Raji (cell line): ENCODE measurements around the gene HCN4.

Source experiments
- POLR2A ChIP-seq: IDR thresholded peaks from 2 replicates; pipeline ENCODE4 v1.6.1; 2011; ENCODE audit warnings: low read depth, low read length, control low read depth; ENCODE audit not compliant: insufficient read depth

Gene HCN4

GRCh38 chr15:73368301-73369136, at the start of gene HCN4:
HCN4 (minus strand) TSS chr15:73368958; CDS start chr15:73368270, 688 bp downstream.
- TF ChIP-seq POLR2A, result no peak

- no peak for TF ChIP-seq POLR2A
Observed at GRCh38 chr15:73414876-73415275, 46.1 kb upstream of the HCN4 start.

- TF ChIP-seq POLR2A, result no peak
Observed at GRCh38 chr15:73403171-73403570, 34.4 kb upstream of the HCN4 start.

- no peak for TF ChIP-seq POLR2A
Observed at GRCh38 chr15:73398861-73399260, 30.1 kb upstream of the HCN4 start.

- no peak for TF ChIP-seq POLR2A
Observed at GRCh38 chr15:73397461-73397860, 28.7 kb upstream of the HCN4 start.

- no peak for TF ChIP-seq POLR2A
Observed at GRCh38 chr15:73395671-73396070, 26.9 kb upstream of the HCN4 start.

GRCh38 chr15:73394782-73395181, 26.0 kb upstream of the HCN4 start:
- no peak for TF ChIP-seq POLR2A

- TF ChIP-seq POLR2A, result no peak
Observed at GRCh38 chr15:73393336-73393735, 24.6 kb upstream of the HCN4 start.

- TF ChIP-seq POLR2A, result no peak
Observed at GRCh38 chr15:73392025-73392424, 23.3 kb upstream of the HCN4 start.

GRCh38 chr15:73391128-73391872, 22.5 kb upstream of the HCN4 start:
- no peak for TF ChIP-seq POLR2A

GRCh38 chr15:73389971-73390544, 21.3 kb upstream of the HCN4 start:
- TF ChIP-seq POLR2A, result no peak

- TF ChIP-seq POLR2A, result no peak
Observed at GRCh38 chr15:73389539-73389938, 20.8 kb upstream of the HCN4 start.

GRCh38 chr15:73388256-73388781, 19.6 kb upstream of the HCN4 start:
- no peak for TF ChIP-seq POLR2A

GRCh38 chr15:73387507-73388255, 18.9 kb upstream of the HCN4 start:
- no peak for TF ChIP-seq POLR2A
